Activated effector memory CD4-positive, alpha-beta T cell treated with anti-CD3 and anti-CD28 coated beads, Interleukin-2, amount 50 U/mL, for 16 hours (primary cell): ENCODE results near the gene C1S.
"Not testable (repeated sequence)": the region's sequence is repeated elsewhere in the genome, so short reads cannot be mapped to it uniquely, and the experiment has no call there.

Source experiments
- DNase-seq: peaks from one replicate; pipeline ENCODE4 v3.0.0-alpha.2; 2020

C1S gene

GRCh38 chr12:7060353-7060954 is at the start of gene C1S:
TSS of gene C1S (plus strand) at chr12:7060718. CDS start at chr12:7061913, 1,195 bp downstream.
- DNase-seq = no peak

- DNase-seq = not testable (repeated sequence)
Observed at GRCh38 chr12:7011398-7011797, 49.1 kb upstream of the C1S start.

GRCh38 chr12:7012024-7012607 is 48.4 kb upstream of the C1S start:
- DNase-seq = no peak

- no peak for DNase-seq
Observed at GRCh38 chr12:7013101-7013500, 47.4 kb upstream of the C1S start.

- DNase-seq = no peak
Observed at GRCh38 chr12:7015555-7016370, 44.8 kb upstream of the C1S start.

- DNase-seq = no peak
Observed at GRCh38 chr12:7016958-7017571, 43.5 kb upstream of the C1S start.

- DNase-seq = no peak
Observed at GRCh38 chr12:7017870-7018349, 42.6 kb upstream of the C1S start.

GRCh38 chr12:7018350-7019042 is 42.0 kb upstream of the C1S start, which contains the start of gene LPCAT3:
TSS of gene LPCAT3 (minus strand) at chr12:7018476. CDS start at chr12:7018424, 52 bp downstream.
- peak; percentile 99 for DNase-seq

GRCh38 chr12:7019043-7019569 is 41.4 kb upstream of the C1S start:
- DNase-seq = no peak

GRCh38 chr12:7021956-7022355 is 38.6 kb upstream of the C1S start:
- no peak for DNase-seq

GRCh38 chr12:7023114-7023513 is 37.4 kb upstream of the C1S start:
- no peak for DNase-seq

- no peak for DNase-seq
Observed at GRCh38 chr12:7026854-7027253, 33.7 kb upstream of the C1S start.

GRCh38 chr12:7031306-7031705 is 29.2 kb upstream of the C1S start:
- no peak for DNase-seq

- DNase-seq = no peak
Observed at GRCh38 chr12:7032990-7033389, 27.5 kb upstream of the C1S start.

- no peak for DNase-seq
Observed at GRCh38 chr12:7034464-7034863, 26.1 kb upstream of the C1S start.

- DNase-seq = no peak
Observed at GRCh38 chr12:7035463-7035862, 25.1 kb upstream of the C1S start.

GRCh38 chr12:7037411-7037810 is 23.1 kb upstream of the C1S start:
- DNase-seq = not testable (repeated sequence)

GRCh38 chr12:7038591-7038990 is 21.9 kb upstream of the C1S start:
- DNase-seq = no peak

GRCh38 chr12:7039403-7039802 is 21.1 kb upstream of the C1S start:
- DNase-seq = no peak

- no peak for DNase-seq
Observed at GRCh38 chr12:7042842-7043241, 17.7 kb upstream of the C1S start.

GRCh38 chr12:7045913-7046312 is 14.6 kb upstream of the C1S start:
- no peak for DNase-seq

GRCh38 chr12:7046383-7047105 is 14.0 kb upstream of the C1S start:
- DNase-seq = no peak
